ENCODE measurements around the gene TNFAIP2.
"Not testable (repeated sequence)": the region's sequence is repeated elsewhere in the genome, so short reads cannot be mapped to it uniquely, and the experiment has no call there.

The TNFAIP2 gene

GRCh38 chr14:103151270-103151945, 28.1 kb downstream of the TNFAIP2 start:
- DNase-seq (ENCODE audit: low read depth in 3 of 3, low spot score in 1 of 3): no peak

- DNase-seq (ENCODE audit: low read depth in 3 of 3, low spot score in 1 of 3): no peak
Measured at GRCh38 chr14:103155010-103155409, 31.7 kb downstream of the TNFAIP2 start.

GRCh38 chr14:103155416-103155815, 32.2 kb downstream of the TNFAIP2 start:
- not testable (repeated sequence) for DNase-seq (ENCODE audit: low read depth in 3 of 3, low spot score in 1 of 3)

- DNase-seq (ENCODE audit: low read depth in 3 of 3, low spot score in 1 of 3): no peak
Measured at GRCh38 chr14:103155826-103156394, 32.6 kb downstream of the TNFAIP2 start.

- DNase-seq (ENCODE audit: low read depth in 3 of 3, low spot score in 1 of 3): no peak
Measured at GRCh38 chr14:103156651-103157378, 33.6 kb downstream of the TNFAIP2 start.

GRCh38 chr14:103157969-103158368, 34.7 kb downstream of the TNFAIP2 start:
- no peak for DNase-seq (ENCODE audit: low read depth in 3 of 3, low spot score in 1 of 3)

- DNase-seq (ENCODE audit: low read depth in 3 of 3, low spot score in 1 of 3): no peak
Measured at GRCh38 chr14:103158688-103159087, 35.4 kb downstream of the TNFAIP2 start.

- no peak for DNase-seq (ENCODE audit: low read depth in 3 of 3, low spot score in 1 of 3)
Measured at GRCh38 chr14:103160321-103161053, 37.2 kb downstream of the TNFAIP2 start.

GRCh38 chr14:103161054-103161397, 37.8 kb downstream of the TNFAIP2 start:
- no peak for DNase-seq (ENCODE audit: low read depth in 3 of 3, low spot score in 1 of 3)

GRCh38 chr14:103163199-103163598, 39.9 kb downstream of the TNFAIP2 start:
- DNase-seq (ENCODE audit: low read depth in 3 of 3, low spot score in 1 of 3): no peak

- DNase-seq (ENCODE audit: low read depth in 3 of 3, low spot score in 1 of 3): no peak
Measured at GRCh38 chr14:103164006-103164405, 40.7 kb downstream of the TNFAIP2 start.

- no peak for DNase-seq (ENCODE audit: low read depth in 3 of 3, low spot score in 1 of 3)
Measured at GRCh38 chr14:103164779-103165178, 41.5 kb downstream of the TNFAIP2 start.

GRCh38 chr14:103165323-103165722, 42.1 kb downstream of the TNFAIP2 start:
- no peak for DNase-seq (ENCODE audit: low read depth in 3 of 3, low spot score in 1 of 3)

GRCh38 chr14:103169954-103170353, 46.7 kb downstream of the TNFAIP2 start:
- no peak for DNase-seq (ENCODE audit: low read depth in 3 of 3, low spot score in 1 of 3)

- not testable (repeated sequence) for DNase-seq (ENCODE audit: low read depth in 3 of 3, low spot score in 1 of 3)
Measured at GRCh38 chr14:103171206-103171605, 47.9 kb downstream of the TNFAIP2 start.

GRCh38 chr14:103172921-103173320, 49.7 kb downstream of the TNFAIP2 start:
- DNase-seq (ENCODE audit: low read depth in 3 of 3, low spot score in 1 of 3): no peak

- DNase-seq (ENCODE audit: low read depth in 3 of 3, low spot score in 1 of 3): not testable (repeated sequence)
Measured at GRCh38 chr14:103173887-103174286, 50.6 kb downstream of the TNFAIP2 start.

- not testable (repeated sequence) for DNase-seq (ENCODE audit: low read depth in 3 of 3, low spot score in 1 of 3)
Measured at GRCh38 chr14:103176176-103176575, 52.9 kb downstream of the TNFAIP2 start.

- no peak for DNase-seq (ENCODE audit: low read depth in 3 of 3, low spot score in 1 of 3)
Measured at GRCh38 chr14:103177376-103177775, 54.1 kb downstream of the TNFAIP2 start.

- DNase-seq (ENCODE audit: low read depth in 3 of 3, low spot score in 1 of 3): no peak
Measured at GRCh38 chr14:103178521-103178920, 55.3 kb downstream of the TNFAIP2 start.

GRCh38 chr14:103179094-103179493, 55.8 kb downstream of the TNFAIP2 start:
- DNase-seq (ENCODE audit: low read depth in 3 of 3, low spot score in 1 of 3): no peak

- DNase-seq (ENCODE audit: low read depth in 3 of 3, low spot score in 1 of 3): no peak
Measured at GRCh38 chr14:103180331-103180730, 57.1 kb downstream of the TNFAIP2 start.
